Trophoblast cell (in vitro differentiated cells and primary cell): Measurements from ENCODE around the gene TRAF4.
A peak's percentile ranks its signal among the peaks of the same experiment; 100 is the strongest.

ENCODE experiments used
- DNase-seq, 2 donors: peaks; one replicate each; pipeline ENCODE4 v3.0.0-alpha.2; 2016
- H2AFZ ChIP-seq: 2 replicates; pipeline ENCODE4 v1.6.1; 2013; ENCODE audit warnings: low read length, moderate library complexity, mild to moderate bottlenecking; ENCODE audit not compliant: insufficient read depth, poor library complexity
- H2AK5ac ChIP-seq: 2 replicates; pipeline ENCODE4 v1.6.1; 2013; ENCODE audit warnings: mild to moderate bottlenecking, low read length
- H2BK120ac ChIP-seq: 2 replicates; pipeline ENCODE4 v1.6.1; 2013; ENCODE audit warnings: low read length, mild to moderate bottlenecking, moderate library complexity; ENCODE audit not compliant: insufficient read depth, poor library complexity
- H2BK12ac ChIP-seq: 2 replicates; pipeline ENCODE4 v1.6.1; 2013; ENCODE audit warnings: mild to moderate bottlenecking, low read length, moderate library complexity
- H2BK5ac ChIP-seq: 2 replicates; pipeline ENCODE4 v1.6.1; 2013; ENCODE audit warnings: low read length, low read depth, moderate library complexity, mild to moderate bottlenecking; ENCODE audit not compliant: poor library complexity
- H3K14ac ChIP-seq: 2 replicates; pipeline ENCODE4 v1.6.1; 2013; ENCODE audit warnings: mild to moderate bottlenecking, low read length
- H3K18ac ChIP-seq: 2 replicates; pipeline ENCODE4 v1.6.1; 2013; ENCODE audit warnings: mild to moderate bottlenecking, low read length
- H3K23ac ChIP-seq: 2 replicates; pipeline ENCODE4 v1.6.1; 2013; ENCODE audit warnings: low read length
- H3K27ac ChIP-seq: 2 replicates; pipeline ENCODE4 v1.5.1; 2013; ENCODE audit warnings: low read depth, mild to moderate bottlenecking, inconsistent platforms, low read length, moderate library complexity
- H3K27me3 ChIP-seq: 2 replicates; pipeline ENCODE4 v1.6.1; 2013; ENCODE audit warnings: inconsistent platforms, mild to moderate bottlenecking, low read length, moderate library complexity; ENCODE audit not compliant: insufficient read depth
- H3K36me3 ChIP-seq, 2 experiments: 1 replicate in 1 of 2; 2 replicates in 1 of 2; pipeline ENCODE4 v1.6.1; 2013; ENCODE audit warnings: low read length in 2 of 2, mild to moderate bottlenecking in 2 of 2, moderate library complexity in 1 of 2; ENCODE audit not compliant: insufficient read depth in 2 of 2, control insufficient read depth in 1 of 2
- H3K4ac ChIP-seq: 2 replicates; pipeline ENCODE4 v1.6.1; 2013; ENCODE audit warnings: low read depth, mild to moderate bottlenecking, low read length, moderate library complexity
- H3K4me1 ChIP-seq, 2 experiments: 1 replicate in 1 of 2; 2 replicates in 1 of 2; pipeline ENCODE4 v1.6.1; 2013; ENCODE audit warnings: low read length in 2 of 2, mild to moderate bottlenecking in 2 of 2, moderate library complexity in 1 of 2; ENCODE audit not compliant: insufficient read depth in 2 of 2, control insufficient read depth in 1 of 2
- H3K4me2 ChIP-seq: 2 replicates; pipeline ENCODE4 v1.6.1; 2013; ENCODE audit warnings: inconsistent platforms, mild to moderate bottlenecking, low read length, moderate library complexity
- H3K4me3 ChIP-seq: 2 replicates; pipeline ENCODE4 v1.5.1; 2013; ENCODE audit warnings: mild to moderate bottlenecking, low read depth, low read length, inconsistent platforms
- H3K79me1 ChIP-seq: one replicate; pipeline ENCODE4 v1.6.1; 2013; ENCODE audit warnings: low read length
- H3K79me2 ChIP-seq: 2 replicates; pipeline ENCODE4 v1.6.1; 2013; ENCODE audit warnings: low read length, mild to moderate bottlenecking; ENCODE audit not compliant: control insufficient read depth, insufficient read depth, poor library complexity
- H3K9ac ChIP-seq: 2 replicates; pipeline ENCODE4 v1.6.1; 2013; ENCODE audit warnings: mild to moderate bottlenecking, low read length
- H3K9me3 ChIP-seq: 2 replicates; pipeline ENCODE4 v1.6.1; 2013; ENCODE audit warnings: low read depth, mild to moderate bottlenecking, control low read depth, inconsistent platforms, low read length; ENCODE audit not compliant: insufficient read depth
- H4K12ac ChIP-seq: 2 replicates; pipeline ENCODE4 v1.6.1; 2013; ENCODE audit warnings: low read depth, mild to moderate bottlenecking, low read length, moderate library complexity
- H4K8ac ChIP-seq: 2 replicates; pipeline ENCODE4 v1.6.1; 2013; ENCODE audit warnings: low read depth, mild to moderate bottlenecking, low read length, moderate library complexity
- H4K91ac ChIP-seq: one replicate; pipeline ENCODE4 v1.6.1; 2013; ENCODE audit warnings: low read depth, mild to moderate bottlenecking, low read length, moderate library complexity
- WGBS: extraction: QIAGEN DNeasy Blood & Tissue Kit; methylation state at CpG from one replicate; pipeline ENCODE4 v1.1.7; 2013; ENCODE audit warnings: missing lambda C conversion rate; ENCODE audit not compliant: insufficient read length, insufficient coverage; ENCODE audit errors: extremely low coverage; 5-methylcytosine and 5-hydroxymethylcytosine counted together

Gene TRAF4

GRCh38 chr17:28712705-28713415 lies 31.0 kb upstream of the TRAF4 start:
- DNase-seq: no peak
- peak overlapping the region; percentile 10 for H3K9ac ChIP-seq
- H3K4me2 ChIP-seq: peak overlapping the region; percentile 78
- H2BK12ac ChIP-seq: peak overlapping the region; percentile 29
- H2AFZ ChIP-seq: no peak overlapping the region
- H3K23ac ChIP-seq: no peak overlapping the region
- no peak overlapping the region for H2BK5ac ChIP-seq
- H3K79me2 ChIP-seq: peaks cover 20% of the 10 kb centered on the region
- H3K27ac ChIP-seq: peak overlapping the region; percentile 85
- no peaks in the 10 kb centered on the region for H3K27me3 ChIP-seq
- H3K4me3 ChIP-seq: no peak overlapping the region
- peaks cover 26 to 31% of the 10 kb centered on the region in 2 experiments for H3K36me3 ChIP-seq
- peak overlapping the region; percentile 99 for H4K91ac ChIP-seq
- H3K4ac ChIP-seq: no peak overlapping the region
- peaks cover 5% of the 10 kb centered on the region for H3K9me3 ChIP-seq
- WGBS: no CpG with 5 or more reads among the region's 7 CpGs
- no peak overlapping the region for H4K8ac ChIP-seq
- H2AK5ac ChIP-seq: peak overlapping the region; percentile 76
- H4K12ac ChIP-seq: no peak overlapping the region
- H3K79me1 ChIP-seq: peaks cover 26% of the 10 kb centered on the region
- H2BK120ac ChIP-seq: no peak overlapping the region
- H3K18ac ChIP-seq: no peak overlapping the region
- H3K4me1 ChIP-seq: peaks cover 18 to 22% of the 10 kb centered on the region in 2 experiments
- peak overlapping the region; percentile 94 for H3K14ac ChIP-seq

- no peak for DNase-seq
- H2BK120ac ChIP-seq: no peak overlapping the region
- no peak overlapping the region for H3K27ac ChIP-seq
- peaks cover 5% of the 10 kb centered on the region for H3K9me3 ChIP-seq
- no peak overlapping the region for H2BK5ac ChIP-seq
- no peak overlapping the region for H2BK12ac ChIP-seq
- H4K12ac ChIP-seq: no peak overlapping the region
- H3K79me2 ChIP-seq: peaks cover 24% of the 10 kb centered on the region
- no peak overlapping the region for H3K4me2 ChIP-seq
- no peak overlapping the region for H3K9ac ChIP-seq
- peaks cover 18 to 31% of the 10 kb centered on the region in 2 experiments for H3K4me1 ChIP-seq
- H3K23ac ChIP-seq: no peak overlapping the region
- H3K14ac ChIP-seq: no peak overlapping the region
- H3K79me1 ChIP-seq: peaks cover 38% of the 10 kb centered on the region
- H3K4ac ChIP-seq: no peak overlapping the region
- WGBS: no CpG with 5 or more reads among the region's 3 CpGs
- peak overlapping the region; percentile 20 for H3K4me3 ChIP-seq
- H2AFZ ChIP-seq: no peak overlapping the region
- no peak overlapping the region for H2AK5ac ChIP-seq
- H3K18ac ChIP-seq: no peak overlapping the region
- peaks cover 26 to 31% of the 10 kb centered on the region in 2 experiments for H3K36me3 ChIP-seq
- no peak overlapping the region for H4K91ac ChIP-seq
- no peaks in the 10 kb centered on the region for H3K27me3 ChIP-seq
- no peak overlapping the region for H4K8ac ChIP-seq
Measured at GRCh38 chr17:28714281-28714680, 29.5 kb upstream of the TRAF4 start.

- Histone ChIP-seq H3K4ac (no peak overlapping the region), H3K23ac (no peak overlapping the region), H2AFZ (no peak overlapping the region), H4K91ac (no peak overlapping the region), H3K14ac (no peak overlapping the region), H3K9ac (no peak overlapping the region), H2BK120ac (no peak overlapping the region), H3K4me3 (no peak overlapping the region), H2AK5ac (no peak overlapping the region), H3K4me1 (peaks cover 14 to 29% of the 10 kb centered on the region in 2 experiments), H3K79me2 (peaks cover 28% of the 10 kb centered on the region), H3K27me3 (no peaks in the 10 kb centered on the region), H3K4me2 (peak overlapping the region; percentile 47), H2BK12ac (no peak overlapping the region), H3K36me3 (peaks cover 26 to 31% of the 10 kb centered on the region in 2 experiments), H3K27ac (no peak overlapping the region), H4K8ac (no peak overlapping the region), H3K79me1 (peaks cover 43% of the 10 kb centered on the region), H3K9me3 (peaks cover 5% of the 10 kb centered on the region), H3K18ac (no peak overlapping the region), H2BK5ac (no peak overlapping the region), H4K12ac (no peak overlapping the region)
- no CpG with 5 or more reads among the region's 2 CpGs for WGBS
- DNase-seq: no peak
Measured at GRCh38 chr17:28715217-28715616, 28.6 kb upstream of the TRAF4 start.

GRCh38 chr17:28716740-28717577 lies 26.9 kb upstream of the TRAF4 start:
- peak overlapping the region; percentile 87 for H3K4me3 ChIP-seq
- H3K27me3 ChIP-seq: no peaks in the 10 kb centered on the region
- peak overlapping the region; percentile 31 for H2BK12ac ChIP-seq
- peak overlapping the region; percentile 83 for H2BK120ac ChIP-seq
- H3K36me3 ChIP-seq: peaks cover 34 to 40% of the 10 kb centered on the region in 2 experiments
- H2AFZ ChIP-seq: peak overlapping the region; percentile 59
- H4K91ac ChIP-seq: peak overlapping the region; percentile 93
- H3K4me2 ChIP-seq: peak overlapping the region; percentile 76
- H3K4me1 ChIP-seq: peaks cover 15 to 25% of the 10 kb centered on the region in 2 experiments
- peak overlapping the region; percentile 56 for H3K4ac ChIP-seq
- H3K79me1 ChIP-seq: peaks cover 31% of the 10 kb centered on the region
- H3K27ac ChIP-seq: peak overlapping the region; percentile 95
- H3K14ac ChIP-seq: peak overlapping the region; percentile 91
- DNase-seq: peak; percentile 27 to 56
- H3K18ac ChIP-seq: peak overlapping the region; percentile 95
- peak overlapping the region; percentile 93 for H3K9ac ChIP-seq
- peak overlapping the region; percentile 92 for H2BK5ac ChIP-seq
- peaks cover 26% of the 10 kb centered on the region for H3K79me2 ChIP-seq
- no peak overlapping the region for H3K23ac ChIP-seq
- peak overlapping the region; percentile 60 for H2AK5ac ChIP-seq
- peaks cover 5% of the 10 kb centered on the region for H3K9me3 ChIP-seq
- no CpG with 5 or more reads among the region's 63 CpGs for WGBS
- H4K8ac ChIP-seq: peak overlapping the region; percentile 87
- peak overlapping the region; percentile 89 for H4K12ac ChIP-seq
